ENCODE measurements around the gene GRID2. TPM values are rescaled to one million over a fixed set of nuclear protein-coding genes. Genes with fewer than 3 reads are reported as not detected.

Gene GRID2
- total RNA-seq, 4 donors from 2014 or later, result 0.63 TPM; not detected in 3

DNA sequence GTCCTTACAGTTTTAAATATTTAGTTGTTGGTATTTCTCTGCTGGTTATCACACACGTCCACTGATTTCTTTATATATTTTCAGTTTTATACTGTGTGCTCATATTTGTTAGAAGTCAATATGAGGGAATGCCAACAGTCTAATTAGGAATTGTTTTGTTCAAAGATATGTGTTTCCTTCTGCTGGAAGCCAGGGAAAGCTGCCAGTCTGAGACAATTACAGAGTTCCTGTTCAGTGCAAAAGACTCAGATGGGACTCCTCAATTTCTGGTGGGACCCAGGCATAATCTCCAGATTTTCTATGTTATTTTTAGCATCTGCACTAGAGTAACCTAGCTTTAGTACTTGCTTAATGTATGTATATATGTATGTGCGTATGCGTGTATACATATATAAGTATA lies 486.0 kb downstream of the GRID2 start:
- H3K27me3 ChIP-seq, result no peaks in the 10 kb centered on the region
- no peaks in the 10 kb centered on the region for H3K4me1 ChIP-seq
- 86% methylated on average over 3 of the region's 3 CpGs for WGBS, 2 donors
- no peak overlapping the region for H3K27ac ChIP-seq
- no peak for TF ChIP-seq POLR2A (IDR thresholded peaks at IDR 0.05)
- TF ChIP-seq, protein P1, sequence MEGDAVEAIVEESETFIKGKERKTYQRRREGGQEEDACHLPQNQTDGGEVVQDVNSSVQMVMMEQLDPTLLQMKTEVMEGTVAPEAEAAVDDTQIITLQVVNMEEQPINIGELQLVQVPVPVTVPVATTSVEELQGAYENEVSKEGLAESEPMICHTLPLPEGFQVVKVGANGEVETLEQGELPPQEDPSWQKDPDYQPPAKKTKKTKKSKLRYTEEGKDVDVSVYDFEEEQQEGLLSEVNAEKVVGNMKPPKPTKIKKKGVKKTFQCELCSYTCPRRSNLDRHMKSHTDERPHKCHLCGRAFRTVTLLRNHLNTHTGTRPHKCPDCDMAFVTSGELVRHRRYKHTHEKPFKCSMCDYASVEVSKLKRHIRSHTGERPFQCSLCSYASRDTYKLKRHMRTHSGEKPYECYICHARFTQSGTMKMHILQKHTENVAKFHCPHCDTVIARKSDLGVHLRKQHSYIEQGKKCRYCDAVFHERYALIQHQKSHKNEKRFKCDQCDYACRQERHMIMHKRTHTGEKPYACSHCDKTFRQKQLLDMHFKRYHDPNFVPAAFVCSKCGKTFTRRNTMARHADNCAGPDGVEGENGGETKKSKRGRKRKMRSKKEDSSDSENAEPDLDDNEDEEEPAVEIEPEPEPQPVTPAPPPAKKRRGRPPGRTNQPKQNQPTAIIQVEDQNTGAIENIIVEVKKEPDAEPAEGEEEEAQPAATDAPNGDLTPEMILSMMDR (IDR thresholded peaks at IDR 0.05), result no peak
- no peak for TF ChIP-seq EP300 (IDR thresholded peaks at IDR 0.05)
- H3K4me3 ChIP-seq, result no peak overlapping the region
- no peaks in the 10 kb centered on the region for H3K9me3 ChIP-seq
- H3K36me3 ChIP-seq, result no peaks in the 10 kb centered on the region
- no peak for DNase-seq (ENCODE audit: low spot score in 2 of 2)

DNA sequence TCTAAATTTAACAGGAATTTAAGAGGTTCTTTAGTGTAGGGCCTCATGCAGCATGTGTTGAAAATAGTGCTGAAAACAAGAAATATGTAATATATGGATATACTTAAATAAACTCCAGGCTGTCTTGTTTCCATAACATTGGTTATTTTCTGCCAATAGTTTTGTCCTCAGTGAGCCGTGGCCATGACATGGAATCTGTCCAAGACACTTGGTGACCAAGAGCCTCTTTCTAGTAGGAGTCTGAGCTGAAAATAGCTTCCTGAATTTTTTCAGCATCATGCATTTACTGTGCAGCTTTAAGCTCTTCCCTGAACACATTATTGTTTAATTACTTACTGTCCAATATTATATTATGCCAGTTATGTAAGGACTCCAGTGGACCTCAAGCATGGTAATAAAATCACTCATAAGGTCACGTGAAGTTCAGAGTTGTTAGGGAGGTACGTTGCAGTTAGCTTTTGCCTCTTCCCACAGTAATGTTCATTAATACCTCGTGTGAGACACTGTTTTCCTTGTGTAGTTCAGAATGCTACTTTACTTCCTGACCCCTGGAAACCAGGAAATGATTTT lies 488.2 kb downstream of the GRID2 start:
- H3K27ac ChIP-seq, result no peak overlapping the region
- H3K4me3 ChIP-seq, result no peak overlapping the region
- H3K36me3 ChIP-seq, result no peaks in the 10 kb centered on the region
- no peaks in the 10 kb centered on the region for H3K27me3 ChIP-seq
- H3K9me3 ChIP-seq, result peaks cover 0 to 9% (median 0%) of the 10 kb centered on the region in 4 donors
- no peaks in the 10 kb centered on the region for H3K4me1 ChIP-seq
- TF ChIP-seq EP300 (IDR thresholded peaks at IDR 0.05) (no peak), POLR2A (IDR thresholded peaks at IDR 0.05) (no peak)
- TF ChIP-seq, protein P1 (IDR thresholded peaks at IDR 0.05), result no peak
- WGBS, 2 donors, result 13 to 21% methylated on average over 4 of the region's 4 CpGs
- no peak for DNase-seq (ENCODE audit: low spot score in 2 of 2)

DNA sequence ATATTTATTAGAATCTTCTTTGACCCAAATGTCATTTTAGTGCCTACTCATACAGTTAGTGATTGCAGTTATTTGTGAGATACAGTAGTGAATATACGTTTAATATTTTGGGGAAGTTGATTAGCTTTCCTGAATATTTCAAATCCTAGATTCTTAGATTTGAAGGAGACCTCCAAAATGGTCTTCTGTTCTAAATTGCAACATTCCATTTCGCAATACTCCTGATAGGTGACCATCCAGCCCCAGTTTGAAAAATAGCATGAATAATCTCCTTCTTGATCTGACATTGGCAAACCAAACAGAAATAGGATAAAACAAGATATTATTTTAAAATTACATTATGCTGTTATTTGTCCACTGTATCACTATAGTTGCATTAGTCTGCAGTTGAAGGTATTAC lies 505.6 kb downstream of the GRID2 start:
- H3K9me3 ChIP-seq, result no peaks in the 10 kb centered on the region
- TF ChIP-seq EP300 (IDR thresholded peaks at IDR 0.05) (no peak), POLR2A (IDR thresholded peaks at IDR 0.05) (no peak)
- TF ChIP-seq, protein P1 (IDR thresholded peaks at IDR 0.05), result no peak
- 84 to 86% methylated on average over 2 of the region's 2 CpGs for WGBS, 2 donors

DNA sequence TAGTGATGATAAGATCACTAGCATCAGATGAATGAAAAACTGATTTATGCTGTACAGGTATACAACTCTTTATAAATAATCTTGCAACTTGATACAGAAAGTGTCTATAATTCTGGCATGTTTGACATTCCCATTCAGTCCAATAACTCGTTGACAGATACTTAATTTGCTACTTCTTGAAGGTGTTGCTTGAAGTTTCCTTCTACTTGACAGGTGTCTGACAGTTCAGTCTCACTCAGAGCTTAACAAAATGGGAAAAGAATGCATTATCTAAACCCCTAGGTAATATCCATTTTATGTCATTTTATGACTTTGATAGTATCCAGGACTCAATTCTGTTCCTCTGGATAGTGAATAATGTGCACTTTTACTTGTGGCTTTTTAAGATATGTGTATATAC lies 508.9 kb downstream of the GRID2 start:
- H3K9me3 ChIP-seq, result no peaks in the 10 kb centered on the region
- H3K4me1 ChIP-seq, result no peaks in the 10 kb centered on the region
- TF ChIP-seq POLR2A (IDR thresholded peaks at IDR 0.05), result no peak
- TF ChIP-seq EP300 (IDR thresholded peaks at IDR 0.05), result no peak
- TF ChIP-seq, protein P1 (IDR thresholded peaks at IDR 0.05), result no peak
- 41 to 68% methylated on average over 1 of the region's 1 CpG for WGBS, 2 donors
- no peak overlapping the region for H3K27ac ChIP-seq
- no peaks in the 10 kb centered on the region for H3K27me3 ChIP-seq
- DNase-seq (ENCODE audit: low spot score in 2 of 2), result no peak
- H3K36me3 ChIP-seq, result no peaks in the 10 kb centered on the region
- H3K4me3 ChIP-seq, result no peak overlapping the region

More for the DNA sequence above, 505.6 kb downstream of the GRID2 start:
- Histone ChIP-seq H3K27me3 (no peaks in the 10 kb centered on the region), H3K27ac (no peak overlapping the region), H3K4me3 (no peak overlapping the region), H3K4me1 (no peaks in the 10 kb centered on the region), H3K36me3 (no peaks in the 10 kb centered on the region)
- no peak for DNase-seq (ENCODE audit: low spot score in 2 of 2)

DNA sequence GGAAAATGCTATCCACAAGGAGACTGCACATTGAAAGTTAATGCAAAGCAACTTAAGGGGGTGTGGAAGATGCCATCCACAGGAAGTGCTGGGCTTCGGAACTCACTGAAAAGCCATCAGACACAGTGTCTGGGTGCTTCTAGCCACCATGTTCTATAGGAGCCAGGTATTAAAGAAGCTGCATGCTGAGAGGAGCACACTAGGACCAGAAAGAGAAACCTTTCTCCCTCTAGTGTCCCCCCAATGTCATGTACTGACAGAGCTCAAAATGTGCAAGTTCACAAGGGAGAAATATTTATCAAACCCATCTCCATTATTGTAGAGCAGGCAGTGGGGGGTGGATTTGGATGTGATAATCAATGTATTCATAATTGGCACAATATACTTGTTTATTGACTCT lies 510.9 kb downstream of the GRID2 start:
- no peaks in the 10 kb centered on the region for H3K27me3 ChIP-seq
- no peak overlapping the region for H3K27ac ChIP-seq
- no peaks in the 10 kb centered on the region for H3K4me1 ChIP-seq
- H3K9me3 ChIP-seq, result no peaks in the 10 kb centered on the region
- 95% methylated on average over 1 of the region's 1 CpG for WGBS, 2 donors
- no peak for DNase-seq (ENCODE audit: low spot score in 2 of 2)
- TF ChIP-seq POLR2A (IDR thresholded peaks at IDR 0.05) (no peak), EP300 (IDR thresholded peaks at IDR 0.05) (no peak)
- TF ChIP-seq, protein P1 (IDR thresholded peaks at IDR 0.05), result no peak
- no peak overlapping the region for H3K4me3 ChIP-seq
- H3K36me3 ChIP-seq, result no peaks in the 10 kb centered on the region

All from tibial nerve (tissue), 4 donors.